ENCODE data around the gene PFN3.

GRCh38 chr5:177438468-177438867 is 38.0 kb upstream of the PFN3 start:
- TF ChIP-seq HMGXB4 (CRISPR knock-in tag; IDR thresholded peaks at IDR 0.05): no peak
- no peak for TF ChIP-seq CREB1 (CRISPR knock-in tag; IDR thresholded peaks at IDR 0.05)
- no peak for TF ChIP-seq MLX (CRISPR knock-in tag; IDR thresholded peaks at IDR 0.05)
- no peak for TF ChIP-seq MYBL2 (CRISPR knock-in tag; IDR thresholded peaks at IDR 0.05)
- TF ChIP-seq CTCF (IDR thresholded peaks at IDR 0.05): no peak
- no peak for TF ChIP-seq TEAD4 (CRISPR knock-in tag; IDR thresholded peaks at IDR 0.05)
- no peak for TF ChIP-seq E2F1 (CRISPR knock-in tag; IDR thresholded peaks at IDR 0.05)
- no peak for TF ChIP-seq ZNF317 (CRISPR knock-in tag; IDR thresholded peaks at IDR 0.05; ENCODE audit: borderline replicate concordance, low read depth)
- no peak for TF ChIP-seq TCF7 (CRISPR knock-in tag; IDR thresholded peaks at IDR 0.05; ENCODE audit: low read depth)
- no peak for TF ChIP-seq AFF4 (CRISPR knock-in tag; IDR thresholded peaks at IDR 0.05; ENCODE audit: borderline replicate concordance)
- no peak for TF ChIP-seq ATF1 (CRISPR knock-in tag; IDR thresholded peaks at IDR 0.05)
- TF ChIP-seq NR1H2 (CRISPR knock-in tag; IDR thresholded peaks at IDR 0.05): no peak
